ENCODE data around the gene MTHFD2L. TPM values are rescaled to one million over a fixed set of nuclear protein-coding genes. Genes with fewer than 3 reads are reported as not detected.

Gene MTHFD2L
- total RNA-seq, 1 donor from 2014 or later: 14.6 TPM

- H3K36me3 Mint-ChIP-seq: no peaks in the 10 kb centered on the region
- peaks cover 4% of the 10 kb centered on the region for H3K27me3 Mint-ChIP-seq
- no peak overlapping the region for H3K27ac Mint-ChIP-seq
- no peak overlapping the region for H3K4me3 Mint-ChIP-seq
- no peak for DNase-seq (ENCODE audit: extremely low spot score, unreplicated experiment)
- H3K9me3 Mint-ChIP-seq: peaks cover 7% of the 10 kb centered on the region
- no peaks in the 10 kb centered on the region for H3K4me1 Mint-ChIP-seq (ENCODE audit: unreplicated experiment)
- no peak for TF ChIP-seq CTCF (conservative IDR thresholded peaks at IDR 0.05)
Observed at GRCh38 chr4:74146581-74147129, 11.3 kb upstream of the MTHFD2L start.

GRCh38 chr4:74148205-74148604 is 9.7 kb upstream of the MTHFD2L start:
- peaks cover 7% of the 10 kb centered on the region for H3K9me3 Mint-ChIP-seq
- DNase-seq (ENCODE audit: extremely low spot score, unreplicated experiment): no peak
- no peak overlapping the region for H3K27ac Mint-ChIP-seq
- H3K36me3 Mint-ChIP-seq: no peaks in the 10 kb centered on the region
- peaks cover 6% of the 10 kb centered on the region for H3K27me3 Mint-ChIP-seq
- no peak overlapping the region for H3K4me3 Mint-ChIP-seq
- no peaks in the 10 kb centered on the region for H3K4me1 Mint-ChIP-seq (ENCODE audit: unreplicated experiment)
- TF ChIP-seq CTCF (conservative IDR thresholded peaks at IDR 0.05): no peak

- Mint-ChIP-seq H3K4me3 (no peak overlapping the region), H3K27ac (no peak overlapping the region), H3K27me3 (peaks cover 2% of the 10 kb centered on the region), H3K9me3 (no peaks in the 10 kb centered on the region), H3K36me3 (no peaks in the 10 kb centered on the region), H3K4me1 (ENCODE audit: unreplicated experiment) (peaks cover 9% of the 10 kb centered on the region)
- no peak for TF ChIP-seq CTCF (conservative IDR thresholded peaks at IDR 0.05)
- DNase-seq (ENCODE audit: extremely low spot score, unreplicated experiment): no peak
Observed at GRCh38 chr4:74152836-74153235, 5.1 kb upstream of the MTHFD2L start.

- Mint-ChIP-seq H3K36me3 (peaks cover 6% of the 10 kb centered on the region), H3K4me3 (peak overlapping the region; percentile 87), H3K4me1 (ENCODE audit: unreplicated experiment) (peaks cover 14% of the 10 kb centered on the region), H3K27ac (peak overlapping the region; percentile 88), H3K27me3 (peaks cover 2% of the 10 kb centered on the region), H3K9me3 (no peaks in the 10 kb centered on the region)
- TF ChIP-seq CTCF (conservative IDR thresholded peaks at IDR 0.05): no peak
- DNase-seq (ENCODE audit: extremely low spot score, unreplicated experiment): no peak
Observed at GRCh38 chr4:74156521-74156920, 1.4 kb upstream of the MTHFD2L start.

- TF ChIP-seq CTCF (conservative IDR thresholded peaks at IDR 0.05): no peak
- no peak for DNase-seq (ENCODE audit: extremely low spot score, unreplicated experiment)
- Mint-ChIP-seq H3K27ac (peak overlapping the region; percentile 88), H3K4me3 (peak overlapping the region; percentile 87), H3K9me3 (no peaks in the 10 kb centered on the region), H3K27me3 (peaks cover 2% of the 10 kb centered on the region), H3K36me3 (peaks cover 12% of the 10 kb centered on the region), H3K4me1 (ENCODE audit: unreplicated experiment) (peaks cover 20% of the 10 kb centered on the region)
Observed at GRCh38 chr4:74157154-74157553, 764 bp upstream of the MTHFD2L start.

All from type B pancreatic cell (in vitro differentiated cells).